Activated CD8-positive, alpha-beta memory T cell treated with anti-CD3 and anti-CD28 coated beads for 36 hours (primary cell): ENCODE results near the gene PAN3. TPM values are rescaled to one million over a fixed set of nuclear protein-coding genes. Genes with fewer than 3 reads are reported as not detected.
"Not testable (repeated sequence)": the region's sequence is repeated elsewhere in the genome, so short reads cannot be mapped to it uniquely, and the experiment has no call there.

Experiments used
- CTCF ChIA-PET: fragments of 350-600 bp; sonication (Branson Sonifier 250); formaldehyde crosslinking; loops from one replicate; lab custom pipeline; 2021; ENCODE audit warnings: antibody characterized with exemption; lab: Charles Lee
- POLR2A ChIA-PET: fragments of 350-600 bp; sonication (Branson Sonifier 250); formaldehyde crosslinking; loops from one replicate; lab custom pipeline; 2021; ENCODE audit warnings: antibody characterized with exemption; lab: Charles Lee
- total RNA-seq, 2 experiments: library from RNA; stranded (reverse); gene quantifications; one replicate each; pipeline ENCODE4 v1.2.3, GENCODE V29; 2021

Gene PAN3, protein sequence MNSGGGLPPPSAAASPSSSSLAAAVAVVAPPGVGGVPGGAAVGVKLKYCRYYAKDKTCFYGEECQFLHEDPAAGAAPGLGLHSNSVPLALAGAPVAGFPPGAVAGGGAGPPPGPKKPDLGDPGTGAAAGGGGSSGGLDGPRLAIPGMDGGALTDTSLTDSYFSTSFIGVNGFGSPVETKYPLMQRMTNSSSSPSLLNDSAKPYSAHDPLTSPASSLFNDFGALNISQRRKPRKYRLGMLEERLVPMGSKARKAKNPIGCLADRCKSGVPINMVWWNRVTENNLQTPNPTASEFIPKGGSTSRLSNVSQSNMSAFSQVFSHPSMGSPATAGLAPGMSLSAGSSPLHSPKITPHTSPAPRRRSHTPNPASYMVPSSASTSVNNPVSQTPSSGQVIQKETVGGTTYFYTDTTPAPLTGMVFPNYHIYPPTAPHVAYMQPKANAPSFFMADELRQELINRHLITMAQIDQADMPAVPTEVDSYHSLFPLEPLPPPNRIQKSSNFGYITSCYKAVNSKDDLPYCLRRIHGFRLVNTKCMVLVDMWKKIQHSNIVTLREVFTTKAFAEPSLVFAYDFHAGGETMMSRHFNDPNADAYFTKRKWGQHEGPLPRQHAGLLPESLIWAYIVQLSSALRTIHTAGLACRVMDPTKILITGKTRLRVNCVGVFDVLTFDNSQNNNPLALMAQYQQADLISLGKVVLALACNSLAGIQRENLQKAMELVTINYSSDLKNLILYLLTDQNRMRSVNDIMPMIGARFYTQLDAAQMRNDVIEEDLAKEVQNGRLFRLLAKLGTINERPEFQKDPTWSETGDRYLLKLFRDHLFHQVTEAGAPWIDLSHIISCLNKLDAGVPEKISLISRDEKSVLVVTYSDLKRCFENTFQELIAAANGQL
- total RNA-seq: 10 to 100 TPM; 28.8 to 29.7 TPM

DNA sequence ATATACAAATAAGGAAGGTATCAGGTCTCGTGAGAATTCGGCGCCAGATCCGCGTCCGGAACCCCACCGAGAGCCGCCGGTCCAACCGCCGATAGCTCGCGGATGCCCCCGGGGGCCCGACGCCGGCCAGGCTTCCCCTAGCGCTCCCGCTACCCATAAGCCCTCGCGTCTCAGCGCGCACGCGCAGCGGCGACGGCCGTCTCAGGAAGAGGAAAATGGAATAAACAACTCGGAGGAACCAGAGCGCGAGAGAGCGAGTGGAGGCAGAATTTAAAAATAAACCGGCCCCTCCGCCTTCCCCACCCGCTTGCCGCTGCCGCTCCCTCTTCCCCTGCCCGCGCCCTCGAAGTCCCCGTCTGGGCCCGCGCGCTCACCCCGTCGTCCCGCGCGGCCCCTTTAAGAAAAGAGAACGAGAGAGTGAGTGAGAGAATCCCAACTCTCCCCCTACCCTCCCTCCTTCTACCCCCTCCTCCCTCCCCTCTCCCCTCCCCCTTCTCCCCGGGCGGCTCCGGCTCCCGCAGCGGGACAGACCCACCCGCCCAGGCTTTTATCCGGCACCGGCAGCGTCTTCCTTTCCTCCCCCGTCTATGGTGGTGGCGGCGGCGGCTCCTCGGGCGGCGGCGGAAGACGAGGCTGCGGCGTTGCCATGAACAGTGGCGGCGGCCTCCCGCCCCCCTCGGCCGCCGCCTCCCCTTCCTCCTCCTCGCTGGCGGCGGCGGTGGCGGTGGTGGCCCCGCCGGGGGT lies at the start of gene PAN3:
Gene PAN3, plus strand, starts transcription at position 534 of the 744 bp plus-strand sequence. Its CDS starts 113 bp downstream, at position 647.
- POLR2A ChIA-PET: interaction anchor here (0.6 to 1.0 kb wide), 5 partner anchors 56 to 1885 kb away, joined by 3 to 8 read pairs (median 3); no protein-coding TSS in a partner anchor
- CTCF ChIA-PET: interaction anchor here (0.7 kb wide), 1 partner anchor 11 kb away, joined by 3 read pairs; no protein-coding TSS in a partner anchor

DNA sequence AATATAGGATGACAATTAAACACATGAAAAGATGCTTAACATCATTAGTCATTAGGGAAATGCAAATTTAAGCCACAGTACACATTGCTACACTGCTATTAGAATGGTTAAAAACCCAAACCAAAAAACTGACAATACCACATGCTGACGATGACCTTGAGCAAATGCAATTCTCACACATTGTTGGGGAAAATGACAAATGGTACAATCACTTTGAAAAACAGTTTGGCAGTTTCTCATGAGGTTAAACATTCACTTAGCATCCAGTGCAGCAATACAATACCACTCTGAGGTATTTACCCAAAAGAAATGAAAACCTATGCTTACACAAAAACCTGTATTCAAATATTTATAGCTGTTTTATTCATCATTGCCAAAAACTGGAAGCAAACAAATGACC lies 49.3 kb upstream of the PAN3 start:
- ChIA-PET POLR2A (no interaction called here), CTCF (no interaction called here)

DNA sequence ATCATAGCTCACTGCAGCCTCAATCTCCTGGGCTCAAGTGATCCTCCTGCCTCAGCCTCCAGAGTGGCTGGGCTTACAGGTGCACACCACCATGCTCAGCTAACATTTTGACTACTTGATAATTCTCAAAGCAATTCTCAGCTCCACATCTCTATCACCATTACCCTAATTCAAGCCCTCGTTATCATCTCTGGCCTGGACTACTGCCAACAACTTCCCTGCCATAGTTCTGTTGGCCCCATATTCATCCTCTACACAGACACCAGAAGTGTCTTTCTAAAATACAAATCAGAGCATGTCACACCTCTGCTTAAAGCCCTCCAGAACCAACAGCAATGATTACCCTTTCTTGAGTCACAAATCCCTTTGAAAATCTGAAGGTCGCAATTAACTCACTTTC lies 45.9 kb upstream of the PAN3 start:
- POLR2A ChIA-PET: no interaction called here
- CTCF ChIA-PET: no interaction called here

DNA sequence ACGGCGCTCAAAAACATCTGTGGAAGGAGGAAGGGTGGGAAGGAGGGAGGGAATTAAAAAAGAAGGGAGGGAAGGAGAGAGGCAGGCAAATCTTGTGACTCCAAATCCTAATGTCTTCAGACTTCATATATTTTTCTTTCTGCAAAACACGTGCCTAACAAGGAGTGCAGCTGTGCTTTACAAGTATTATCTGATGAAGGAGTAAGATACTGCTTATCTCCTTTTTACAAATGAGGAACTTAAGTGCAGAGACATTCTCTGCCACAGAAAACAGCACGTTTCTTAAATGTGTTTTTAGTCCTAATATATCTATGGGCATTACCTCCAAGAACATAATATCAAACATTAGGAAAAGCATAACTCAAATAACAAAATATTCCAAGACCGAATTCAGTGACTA lies 44.5 kb upstream of the PAN3 start:
- CTCF ChIA-PET: no interaction called here
- POLR2A ChIA-PET: no interaction called here

DNA sequence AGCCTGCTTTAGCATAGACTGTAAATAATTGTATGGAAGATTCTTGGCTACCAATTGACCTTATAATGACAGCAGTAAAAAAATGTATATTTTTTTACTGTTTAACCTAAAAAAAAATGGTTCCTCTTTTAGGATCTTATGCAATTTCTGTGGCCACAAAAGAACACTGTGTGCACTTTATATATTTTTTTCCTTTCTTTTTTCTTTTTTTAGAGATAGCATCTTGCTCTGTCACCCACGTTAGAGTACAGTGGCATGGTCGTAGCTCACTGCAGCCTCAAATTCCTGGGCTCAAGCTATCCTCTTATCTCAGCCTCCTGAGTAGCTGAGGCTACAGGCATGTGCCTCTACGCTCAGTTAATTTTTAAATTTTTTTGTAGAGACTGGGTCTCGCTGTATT lies 44.0 kb upstream of the PAN3 start:
- ChIA-PET POLR2A (no interaction called here), CTCF (no interaction called here)

DNA sequence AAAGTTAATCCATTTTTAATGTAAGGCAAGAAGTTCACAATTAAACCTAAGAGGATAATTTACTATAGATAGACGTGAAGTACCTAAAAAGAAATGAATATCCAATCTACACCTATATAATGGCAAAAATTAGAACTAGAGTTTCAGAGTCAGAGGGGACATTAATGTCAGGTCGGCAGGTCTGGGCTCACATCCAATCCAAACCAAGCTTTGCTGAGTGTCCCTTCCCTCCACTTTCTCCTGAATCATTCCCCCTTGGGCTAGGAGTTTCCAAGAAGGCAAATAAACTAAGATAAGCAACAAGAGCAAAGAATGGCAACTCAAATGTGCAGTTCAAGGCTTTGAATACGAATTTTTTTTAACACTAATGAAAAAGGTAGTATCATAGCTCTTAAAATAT lies 40.8 kb upstream of the PAN3 start:
- CTCF ChIA-PET: no interaction called here

DNA sequence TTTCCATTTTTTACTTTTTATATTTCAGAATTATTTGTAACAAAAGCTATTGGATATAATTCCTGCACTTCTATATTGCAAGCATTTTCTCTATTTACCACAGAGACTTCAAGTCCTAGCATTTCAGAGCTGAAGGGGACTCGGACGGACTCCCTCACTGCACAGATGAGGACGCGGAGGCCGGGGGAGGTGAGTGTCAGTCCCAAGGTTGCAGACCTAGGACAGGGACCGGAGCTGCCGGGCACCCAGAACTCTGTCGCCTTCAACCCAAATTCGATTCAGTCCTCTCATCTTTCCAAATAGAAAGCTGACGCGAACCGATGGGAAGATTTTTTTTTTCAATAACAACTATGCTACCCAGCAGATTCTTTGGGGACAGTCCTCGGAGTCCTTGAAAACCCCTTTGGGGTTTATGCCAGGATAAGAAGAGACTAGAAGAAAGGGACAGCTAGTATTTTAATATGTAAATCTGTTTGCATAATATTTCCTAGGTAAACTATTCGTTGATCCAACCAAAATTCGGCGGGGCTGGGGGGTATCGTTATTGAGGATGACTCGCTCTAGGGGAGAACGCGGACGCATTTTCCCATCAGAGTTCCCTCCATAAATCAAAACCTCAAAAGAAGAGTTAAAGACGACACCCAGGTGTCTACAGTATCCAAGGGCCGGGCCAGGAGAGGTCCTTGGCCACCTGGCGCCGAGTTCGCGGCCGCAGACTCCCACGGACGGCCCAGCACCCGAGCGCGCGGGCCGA lies 38.8 kb upstream of the PAN3 start:
- POLR2A ChIA-PET: no interaction called here

More for the DNA sequence above, 40.8 kb upstream of the PAN3 start:
- POLR2A ChIA-PET: no interaction called here

DNA sequence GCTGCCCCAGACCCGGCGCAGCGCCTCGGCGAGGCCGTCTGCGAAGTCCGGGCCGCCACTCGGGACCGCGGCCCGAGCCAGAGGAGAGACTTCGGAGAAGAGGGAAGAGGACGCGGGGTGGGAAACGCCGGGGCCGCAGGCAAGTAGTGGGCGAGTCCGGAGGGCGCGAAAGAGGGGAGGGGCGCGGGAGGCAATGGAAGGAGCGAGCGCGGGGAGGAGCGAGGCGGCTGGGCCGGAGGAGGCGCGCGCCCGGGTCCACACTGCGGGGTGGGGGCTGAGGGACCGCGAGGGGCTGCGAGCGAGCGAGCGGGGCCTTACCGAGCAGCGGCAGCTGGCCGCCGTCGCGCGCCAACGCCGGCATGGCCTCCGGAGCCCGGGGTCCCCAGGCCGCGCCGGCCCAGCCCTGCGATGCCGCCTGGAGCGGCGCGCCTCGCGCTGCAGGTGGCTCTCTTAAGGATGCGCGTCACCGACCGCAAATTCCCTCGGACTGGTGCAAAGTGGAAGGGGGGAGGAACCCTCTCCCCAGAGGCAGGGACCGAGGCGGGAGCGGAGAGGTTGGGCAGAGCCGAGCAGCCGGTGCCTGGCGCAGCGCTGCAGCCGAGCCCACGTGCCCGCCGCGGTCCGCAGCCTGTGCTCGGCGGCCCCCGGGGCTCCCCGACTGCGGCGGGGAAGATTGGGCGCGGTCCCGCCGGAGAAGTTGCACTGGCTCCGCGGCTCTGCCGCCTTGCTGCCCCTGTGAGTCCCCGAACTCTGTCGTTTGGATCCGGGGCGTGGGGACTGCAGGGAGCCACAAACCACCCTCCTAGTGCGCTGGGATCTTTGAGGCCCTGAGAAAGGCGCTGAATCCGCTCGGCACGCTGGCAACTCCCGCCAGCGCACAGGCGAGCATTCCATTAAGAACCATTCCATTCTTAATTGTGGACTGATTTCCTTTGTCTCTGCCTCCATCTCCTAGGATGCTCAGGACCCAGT lies 37.9 kb upstream of the PAN3 start, which contains the start of gene FLT3:
Gene FLT3, minus strand, starts transcription at position 427 of the 972 bp plus-strand sequence. Its CDS starts 66 bp downstream, at position 361.
- CTCF ChIA-PET: no interaction called here
- POLR2A ChIA-PET: no interaction called here

More for the DNA sequence above, 38.8 kb upstream of the PAN3 start:
- CTCF ChIA-PET: interaction anchor here (0.6 to 1.0 kb wide), 2 partner anchors 9 to 700 kb away, joined by 3 read pairs; no protein-coding TSS in a partner anchor

DNA sequence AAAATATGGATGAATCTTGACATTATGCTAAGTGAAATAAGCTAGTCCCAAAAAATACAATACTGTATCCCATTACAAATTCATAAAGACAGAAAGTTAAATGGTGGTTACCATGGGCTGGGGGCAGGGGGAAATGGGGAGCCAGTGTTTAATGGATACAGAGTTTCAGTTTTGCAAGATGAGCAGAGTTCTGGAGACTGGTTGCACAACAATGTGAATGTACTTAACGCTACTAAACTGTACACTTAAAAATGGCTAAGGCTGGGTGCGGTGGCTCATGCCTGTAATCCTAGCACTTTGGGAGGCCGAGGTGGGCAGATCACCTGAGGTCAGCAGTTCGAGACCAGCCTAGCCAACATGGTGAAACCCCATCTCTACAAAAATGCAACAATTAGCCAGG lies 36.5 kb upstream of the PAN3 start:
- CTCF ChIA-PET: interaction anchor here (0.6 kb wide), 1 partner anchor 714 kb away, joined by 6 read pairs; no protein-coding TSS in a partner anchor

DNA sequence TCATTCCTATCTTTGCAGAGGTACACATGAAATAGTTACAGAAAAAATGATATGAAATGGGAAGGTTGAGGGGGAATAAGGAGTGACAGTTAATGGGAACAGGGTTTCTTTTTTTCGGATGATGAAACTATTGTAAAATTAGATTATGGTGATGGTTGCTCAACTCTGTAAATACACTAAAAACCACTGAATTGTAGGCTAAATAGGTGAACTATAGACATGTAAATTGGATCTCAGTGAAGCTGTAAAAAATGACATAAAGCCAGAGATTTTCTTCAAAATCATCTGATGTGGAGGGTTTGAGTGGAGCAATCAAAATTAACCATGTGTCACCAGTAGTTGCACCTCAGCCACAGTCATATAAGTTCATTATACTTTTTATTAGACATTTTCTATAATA lies 31.4 kb upstream of the PAN3 start:
- CTCF ChIA-PET: no interaction called here
- POLR2A ChIA-PET: no interaction called here

More for the DNA sequence above, 36.5 kb upstream of the PAN3 start:
- POLR2A ChIA-PET: not testable (repeated sequence)

DNA sequence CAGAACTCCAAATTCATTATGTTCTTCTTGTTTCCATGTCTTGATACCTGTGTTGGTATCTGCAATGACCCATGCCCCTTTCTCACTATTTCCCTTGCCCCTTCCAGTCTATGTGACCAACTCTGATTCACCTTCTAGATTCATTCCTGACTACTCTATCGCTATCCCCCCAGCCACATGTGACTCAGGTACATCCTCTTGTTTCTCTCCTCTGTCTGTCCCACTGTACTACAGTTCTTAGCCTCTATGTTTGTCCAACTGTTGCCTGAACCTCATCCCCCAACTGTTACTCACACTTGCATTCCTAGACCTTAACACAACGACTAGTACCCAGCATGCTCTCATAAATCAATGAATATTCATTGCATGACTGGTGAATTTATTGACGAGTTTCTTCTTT lies 27.9 kb upstream of the PAN3 start:
- CTCF ChIA-PET: no interaction called here
- POLR2A ChIA-PET: no interaction called here

DNA sequence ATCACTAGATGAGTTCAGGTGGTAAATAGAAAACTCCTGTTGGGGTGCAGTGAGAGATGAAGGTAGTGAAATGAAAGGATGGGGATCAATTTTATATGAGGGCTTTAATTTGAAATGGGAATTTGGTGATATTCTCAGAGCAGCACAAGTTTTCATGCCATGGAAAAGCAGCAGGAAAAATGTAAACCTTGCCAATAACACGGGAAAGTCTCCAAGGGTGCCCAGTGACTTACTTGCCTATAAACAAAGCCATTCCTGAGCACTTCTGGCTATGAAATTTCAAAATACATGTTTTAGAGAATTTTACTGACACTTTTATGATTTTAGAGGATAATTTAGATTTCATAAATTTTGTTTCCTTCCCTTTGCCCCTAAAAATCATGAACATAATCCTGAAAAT lies 21.6 kb upstream of the PAN3 start:
- ChIA-PET CTCF (no interaction called here), POLR2A (no interaction called here)

DNA sequence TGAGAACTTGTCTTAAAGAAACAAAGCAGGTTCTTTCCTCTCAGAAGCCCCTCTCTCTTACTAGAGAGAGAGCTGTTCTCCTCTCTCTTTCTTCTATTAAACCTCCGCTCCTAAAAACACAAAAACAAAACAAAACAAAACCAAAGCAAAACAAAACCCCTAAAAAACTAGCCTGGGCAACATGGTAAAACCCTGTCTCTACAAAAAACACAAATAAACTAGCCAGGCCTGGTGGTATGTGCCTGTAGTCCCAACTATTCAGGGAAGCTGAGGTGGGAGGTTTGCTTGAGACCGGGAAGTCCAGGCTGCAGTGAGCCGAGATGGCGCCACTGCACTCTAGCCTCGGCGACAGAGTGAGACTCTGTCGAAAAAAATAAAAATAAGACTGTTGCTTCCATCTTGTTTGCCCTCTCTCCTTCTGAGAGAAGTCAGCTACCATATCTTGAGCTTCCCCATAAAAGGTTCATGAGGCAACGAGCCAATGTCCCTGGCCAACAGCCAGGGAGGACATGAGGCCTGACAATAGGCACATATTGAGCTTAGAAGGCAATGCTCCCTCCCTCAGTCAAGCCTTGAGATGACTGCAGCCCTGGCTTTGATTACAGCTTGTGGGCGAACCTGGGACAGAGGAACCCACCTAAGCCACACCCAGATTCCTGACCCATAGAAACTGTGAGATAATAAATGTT lies 20.5 kb upstream of the PAN3 start:
- POLR2A ChIA-PET: no interaction called here
- CTCF ChIA-PET: no interaction called here

DNA sequence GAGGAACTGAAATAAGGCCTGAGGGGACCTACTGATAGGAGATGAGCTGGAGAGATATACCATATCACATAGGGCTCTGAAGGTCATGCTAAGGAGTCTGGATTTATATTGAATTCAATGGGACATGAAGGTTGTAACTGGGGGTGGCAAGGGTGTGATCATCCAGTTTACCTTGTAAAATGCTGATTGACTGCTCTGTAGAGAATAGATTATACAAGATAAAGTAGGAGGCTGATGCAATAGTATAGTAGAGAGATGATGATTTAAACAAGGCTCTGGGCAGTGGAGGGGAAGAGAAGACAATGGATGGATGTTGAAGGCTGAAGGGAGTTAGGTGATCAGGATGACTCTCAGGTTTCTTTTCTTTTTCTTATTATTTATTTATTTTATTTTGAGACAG lies 18.0 kb upstream of the PAN3 start:
- CTCF ChIA-PET: no interaction called here
- POLR2A ChIA-PET: no interaction called here

DNA sequence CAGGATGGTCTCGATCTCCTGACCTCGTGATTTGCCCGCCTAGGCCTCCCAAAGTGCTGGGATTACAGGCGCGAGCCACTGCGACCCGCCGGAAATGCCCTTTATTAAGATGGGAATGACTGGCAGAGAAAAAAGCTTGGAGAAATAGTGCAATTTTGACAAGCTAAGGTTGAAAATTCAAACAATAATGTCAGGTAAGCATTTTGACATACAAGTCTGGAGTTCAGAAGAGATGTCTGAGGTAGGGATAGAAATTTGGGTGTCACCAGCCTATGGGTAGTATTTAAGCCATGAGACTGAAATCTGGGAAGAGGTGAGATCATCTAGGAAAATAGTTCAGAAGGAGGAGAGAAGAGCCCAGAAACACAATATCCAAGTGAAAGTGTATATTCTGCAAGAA lies 17.1 kb upstream of the PAN3 start:
- ChIA-PET POLR2A (no interaction called here), CTCF (no interaction called here)

DNA sequence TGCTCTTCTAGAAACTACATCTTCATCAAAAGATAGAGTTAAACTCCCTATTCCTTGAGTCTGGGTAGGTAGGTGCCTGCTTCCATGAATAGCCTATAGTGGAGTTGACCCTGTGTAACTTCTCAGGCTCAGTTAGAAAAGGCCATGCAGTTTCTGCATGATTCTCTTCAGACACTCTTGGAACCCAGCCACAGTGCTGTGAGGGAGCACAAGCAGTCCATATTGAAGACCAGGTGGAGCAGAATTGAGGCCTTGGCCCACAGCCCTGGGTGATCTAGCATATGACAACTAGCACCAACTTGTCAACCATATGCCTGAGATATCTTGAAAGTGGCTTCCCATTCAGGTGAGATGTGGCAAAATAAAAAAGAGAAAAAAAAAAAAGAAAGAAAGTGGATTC lies 10.3 kb upstream of the PAN3 start:
- CTCF ChIA-PET: no interaction called here
- POLR2A ChIA-PET: no interaction called here

DNA sequence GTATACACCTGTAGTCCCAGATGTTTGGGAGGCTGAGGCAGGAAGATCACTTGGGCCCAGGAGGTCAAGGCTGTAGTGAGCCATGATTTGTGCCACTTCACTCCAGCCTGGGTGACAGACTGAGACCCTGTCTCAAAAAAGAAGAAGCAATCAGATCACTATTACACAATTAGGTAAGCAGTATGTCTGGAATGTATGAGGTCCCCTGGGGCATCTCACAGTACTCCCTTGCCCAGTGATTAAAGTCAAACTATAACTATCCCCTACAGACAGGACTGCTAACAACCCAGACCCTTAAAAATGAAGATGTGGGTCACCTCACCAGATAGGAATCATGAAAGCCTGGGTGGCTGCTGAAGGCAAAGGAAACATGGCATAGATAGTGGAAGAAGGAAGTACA lies 9.4 kb upstream of the PAN3 start:
- ChIA-PET CTCF (no interaction called here), POLR2A (no interaction called here)
